Measurements from ENCODE around the gene NCAPG2.
A peak's percentile ranks its signal among the peaks of the same experiment; 100 is the strongest.
"Not testable (repeated sequence)": the region's sequence is repeated elsewhere in the genome, so short reads cannot be mapped to it uniquely, and the experiment has no call there.

NCAPG2 gene

GRCh38 chr7:158706710-158707590 lies 2.3 kb upstream of the NCAPG2 start:
- DNase-seq (ENCODE audit: low spot score), result no peak

- DNase-seq (ENCODE audit: low spot score), result no peak
These were observed 1.7 kb upstream of the NCAPG2 start for GRCh38 chr7:158706273-158706704.

DNA sequence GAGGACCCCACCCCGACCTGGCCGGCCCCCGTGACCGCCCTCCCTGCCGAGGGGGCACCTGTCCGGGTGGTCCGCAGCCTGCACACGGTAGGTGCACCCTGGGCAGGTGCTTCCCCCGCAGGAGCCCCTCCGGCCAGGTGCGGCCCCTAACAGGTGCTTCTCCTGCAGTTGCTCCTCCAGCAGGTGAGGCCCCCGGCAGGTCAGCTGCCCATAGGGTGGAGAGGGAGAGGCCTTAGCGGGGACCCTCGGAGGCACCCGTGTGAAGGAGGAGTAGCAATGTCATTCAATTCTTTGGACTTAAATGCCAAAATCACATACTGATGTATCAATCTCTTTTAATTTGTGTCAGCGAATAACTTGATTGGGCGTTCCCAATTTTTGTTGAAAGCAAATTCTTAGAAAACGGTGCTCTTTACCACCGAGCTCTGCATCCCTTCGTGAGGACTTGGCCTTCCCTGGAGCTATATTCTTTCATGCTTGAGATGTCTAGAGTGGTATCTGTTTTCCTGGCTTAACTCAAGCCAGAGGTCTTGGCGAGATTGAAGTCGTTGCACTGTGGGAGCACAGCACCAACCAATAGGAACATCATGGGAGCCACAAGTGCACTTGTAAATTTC lies 738 bp upstream of the NCAPG2 start:
- peak; percentile 42 for DNase-seq (ENCODE audit: low spot score)

GRCh38 chr7:158703679-158704523 lies 703 bp downstream of the NCAPG2 start:
- DNase-seq (ENCODE audit: low spot score), result not testable (repeated sequence)

GRCh38 chr7:158702944-158703343 lies 1.7 kb downstream of the NCAPG2 start:
- no peak for DNase-seq (ENCODE audit: low spot score)

DNA sequence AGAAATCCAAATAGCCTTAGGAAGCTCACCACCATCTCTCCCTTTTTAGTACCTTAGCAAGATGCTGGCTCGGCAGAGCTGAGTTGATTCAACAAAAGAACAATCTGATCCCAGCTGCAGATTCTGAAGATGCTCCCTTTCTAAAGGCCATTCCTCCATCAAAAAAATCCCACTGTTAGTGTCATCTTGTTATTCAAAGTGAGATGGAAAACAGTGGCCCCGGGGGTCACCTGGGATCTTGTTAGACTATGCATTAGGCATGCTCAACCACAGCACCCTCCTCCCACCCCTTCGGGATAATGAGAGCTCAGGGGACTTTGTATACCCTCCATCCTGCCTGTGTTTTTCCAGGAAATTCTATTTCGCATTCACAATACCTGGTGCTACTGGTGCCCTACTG lies 2.4 kb downstream of the NCAPG2 start:
- DNase-seq (ENCODE audit: low spot score), result no peak

GRCh38 chr7:158700008-158700407 lies 4.6 kb downstream of the NCAPG2 start:
- no peak for DNase-seq (ENCODE audit: low spot score)

DNA sequence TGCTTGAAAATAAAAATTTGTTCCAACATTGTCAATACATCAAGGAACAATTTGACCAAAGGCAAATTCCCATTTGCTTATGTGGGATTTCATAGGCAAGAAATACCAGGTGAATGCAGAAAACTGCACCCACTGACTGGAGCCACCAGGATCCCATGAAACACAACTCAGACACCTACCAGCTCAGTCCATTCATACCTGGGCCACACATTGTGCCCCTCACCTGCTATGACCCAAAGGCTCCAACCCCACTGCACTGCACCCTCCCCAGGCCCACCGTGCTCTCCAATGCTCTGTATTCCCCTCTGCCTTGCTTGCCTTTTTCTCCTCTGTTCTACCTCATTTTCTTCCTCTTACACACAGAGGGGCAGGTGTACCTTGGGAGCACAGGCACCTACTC lies 5.3 kb downstream of the NCAPG2 start:
- no peak for DNase-seq (ENCODE audit: low spot score)

GRCh38 chr7:158698657-158699195 lies 5.9 kb downstream of the NCAPG2 start:
- DNase-seq (ENCODE audit: low spot score), result no peak

- DNase-seq (ENCODE audit: low spot score), result not testable (repeated sequence)
These were observed 7.0 kb downstream of the NCAPG2 start for GRCh38 chr7:158697597-158697996.

DNA sequence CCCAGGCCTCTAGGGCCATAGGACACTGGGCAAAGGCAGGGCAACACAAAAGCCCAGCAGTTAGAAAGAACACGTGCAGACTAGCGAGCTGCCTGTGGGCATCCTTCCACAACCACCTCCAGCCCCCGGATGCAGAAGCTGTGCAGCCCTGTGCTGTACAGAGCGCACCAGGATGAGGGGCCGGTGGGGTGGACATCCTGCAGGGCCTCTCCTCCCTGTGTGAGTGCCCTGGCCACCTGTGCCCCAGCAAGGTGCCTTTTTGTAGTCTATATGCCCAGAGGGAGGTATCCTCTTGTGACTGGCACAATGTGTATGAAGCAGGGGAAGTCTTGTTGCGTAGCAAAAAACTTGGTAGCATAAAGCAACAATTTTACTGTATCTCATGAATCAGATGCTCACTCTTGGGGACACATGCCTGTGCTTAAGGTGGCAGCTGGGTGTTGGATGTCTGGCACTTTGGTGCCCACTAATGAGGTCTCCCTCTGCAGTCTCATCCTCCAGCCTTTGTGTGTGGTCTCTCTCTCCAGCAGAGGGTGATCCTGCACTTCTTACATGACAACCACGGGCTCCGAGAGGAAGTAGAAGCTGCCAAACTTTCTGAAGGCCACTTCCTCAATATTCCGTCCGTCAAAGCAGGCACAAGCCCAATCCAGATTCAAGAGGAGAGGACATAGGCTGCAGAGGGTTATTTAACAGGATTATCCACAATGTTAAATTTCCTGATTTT lies 8.7 kb downstream of the NCAPG2 start:
- peak; percentile 48 for DNase-seq (ENCODE audit: low spot score)

DNA sequence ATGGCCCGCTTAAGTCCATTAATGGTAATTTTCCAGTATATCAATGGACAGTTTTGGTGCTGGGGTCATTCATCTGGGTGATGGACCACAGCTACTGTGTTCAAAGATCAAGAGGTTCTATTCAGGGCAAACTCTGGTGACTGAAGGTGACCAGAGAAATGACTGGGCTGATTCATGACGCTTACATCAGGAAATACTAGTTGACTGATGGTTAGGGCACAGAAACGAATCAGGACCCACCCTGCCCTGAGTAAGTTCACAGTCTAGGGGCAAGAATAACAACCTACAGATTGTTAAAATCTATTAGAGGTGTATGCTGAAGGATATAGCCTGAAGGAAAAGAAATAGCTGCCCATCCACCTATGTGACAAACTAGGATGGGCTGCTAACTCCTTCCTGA lies 9.5 kb downstream of the NCAPG2 start:
- DNase-seq (ENCODE audit: low spot score), result no peak

DNA sequence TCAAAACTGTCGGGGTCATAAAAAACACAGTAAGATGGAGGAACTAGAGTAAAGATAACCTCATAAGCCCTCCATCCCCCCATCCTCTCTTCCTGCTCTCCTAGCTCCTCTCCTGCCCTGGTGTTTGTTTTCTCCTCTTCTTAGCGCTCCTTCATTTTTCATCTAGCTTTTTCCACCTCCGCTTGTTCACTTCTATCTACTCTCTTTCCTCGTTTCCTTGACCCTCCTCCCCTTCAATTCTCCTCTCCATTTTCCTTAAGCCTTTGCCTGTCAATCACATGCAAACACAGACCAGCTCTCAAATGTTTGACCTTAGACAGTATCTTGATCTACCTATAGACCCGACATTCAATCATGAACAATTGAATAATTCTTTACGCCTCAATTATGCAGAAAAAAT lies 10.0 kb downstream of the NCAPG2 start:
- no peak for DNase-seq (ENCODE audit: low spot score)

- no peak for DNase-seq (ENCODE audit: low spot score)
These were observed 15.1 kb downstream of the NCAPG2 start for GRCh38 chr7:158689488-158689887.

GRCh38 chr7:158687406-158687805 lies 17.2 kb downstream of the NCAPG2 start:
- DNase-seq (ENCODE audit: low spot score), result no peak

DNA sequence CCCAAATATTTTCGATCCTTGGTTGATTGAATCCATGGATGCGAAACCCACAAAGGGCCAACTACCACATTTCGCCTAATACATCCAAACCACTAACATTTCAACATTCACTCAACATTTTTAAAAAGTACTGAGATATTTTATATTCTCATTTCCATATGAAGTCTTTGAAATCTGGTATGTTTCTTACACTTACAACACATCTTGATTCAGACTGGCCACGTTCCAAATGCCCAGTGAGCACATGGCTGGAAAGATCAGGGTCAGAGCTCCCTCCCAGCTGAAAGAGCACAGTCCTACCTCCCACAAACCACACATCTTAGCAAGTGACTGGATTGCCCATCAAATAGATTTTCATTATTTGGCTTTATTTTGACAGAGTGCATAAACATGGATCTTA lies 18.9 kb downstream of the NCAPG2 start:
- no peak for DNase-seq (ENCODE audit: low spot score)

DNA sequence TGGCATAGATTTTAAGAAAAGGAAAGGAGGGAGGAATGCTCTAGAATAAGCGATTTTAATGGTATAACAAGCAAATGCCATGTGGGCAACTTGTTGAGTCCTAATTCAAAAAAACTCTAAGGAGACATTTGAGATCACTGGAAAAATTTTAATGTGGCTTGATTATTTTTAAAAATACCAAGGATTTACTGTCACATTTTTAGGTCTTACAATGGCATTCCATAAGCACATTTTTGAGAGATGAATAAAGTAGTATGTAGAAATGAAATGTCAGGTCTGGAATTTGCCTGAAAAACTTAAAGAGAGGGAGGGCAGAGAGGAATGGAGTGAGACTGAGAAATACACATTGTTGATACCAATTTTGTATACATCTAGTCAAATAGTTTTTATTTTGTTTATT lies 20.3 kb downstream of the NCAPG2 start:
- DNase-seq (ENCODE audit: low spot score), result no peak

DNA sequence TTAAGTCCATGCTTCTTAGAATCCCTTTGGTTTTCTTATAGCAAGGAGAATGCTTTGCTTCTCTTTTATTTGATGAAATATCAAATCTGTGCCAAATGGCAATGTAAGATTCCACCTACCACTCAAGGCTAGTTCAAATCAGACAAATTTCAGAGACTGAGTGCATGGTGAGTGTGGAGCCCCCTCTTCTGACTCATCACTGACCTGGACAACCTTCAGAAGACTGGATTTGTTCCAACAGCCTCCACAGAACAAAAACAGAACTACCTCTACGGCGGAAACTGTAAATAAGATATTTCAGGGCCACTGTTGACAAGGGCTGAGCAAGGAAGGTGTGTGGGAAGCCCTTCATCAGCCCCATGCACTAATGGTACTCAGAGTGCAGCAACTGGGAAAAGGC lies 21.1 kb downstream of the NCAPG2 start:
- no peak for DNase-seq (ENCODE audit: low spot score)

DNA sequence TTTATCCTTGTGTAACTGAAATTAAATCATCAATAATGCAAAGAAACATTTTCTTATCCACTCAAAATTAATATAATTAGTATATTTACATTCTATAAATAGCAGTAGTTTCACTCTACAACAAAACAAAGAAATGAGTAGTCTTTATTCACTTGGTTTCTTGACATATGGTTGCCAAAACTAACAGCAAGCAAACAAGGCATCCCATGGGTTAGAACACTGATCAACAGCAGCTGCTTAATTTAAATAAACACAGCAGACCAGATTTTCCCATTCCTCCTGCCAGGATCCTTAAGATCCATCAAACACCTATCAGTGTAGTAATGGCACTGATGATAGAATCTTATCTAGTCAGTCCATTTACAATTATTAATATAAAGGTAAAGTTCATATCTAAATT lies 22.1 kb downstream of the NCAPG2 start:
- no peak for DNase-seq (ENCODE audit: low spot score)

- no peak for DNase-seq (ENCODE audit: low spot score)
These were observed 23.9 kb downstream of the NCAPG2 start for GRCh38 chr7:158680754-158681153.

DNA sequence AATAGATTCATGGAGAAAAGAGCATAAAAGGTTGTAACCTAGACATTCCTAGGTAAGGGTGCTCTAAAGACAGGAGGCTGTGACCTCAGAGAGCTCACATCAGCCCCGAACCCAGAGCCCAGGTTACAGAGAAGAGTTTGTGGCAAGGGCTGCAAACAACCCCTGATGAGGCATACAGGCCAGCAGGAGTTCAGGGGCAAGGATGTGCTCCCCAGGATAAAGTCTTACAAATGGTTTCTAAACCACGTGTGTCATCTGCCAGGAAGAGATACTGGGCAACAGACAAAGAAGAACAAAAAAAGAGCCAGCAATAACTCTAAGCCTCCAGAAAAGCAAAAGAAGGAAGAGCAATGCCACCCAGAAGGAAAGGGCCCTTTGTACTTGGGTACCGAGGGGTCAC lies 27.7 kb downstream of the NCAPG2 start:
- no peak for DNase-seq (ENCODE audit: low spot score)
